Thyroid gland (tissue), 4 donors: Measurements from ENCODE around the gene TNFAIP8L3.

Experiments
- POLR2A ChIP-seq, 2 donors: fragments of 450-650 bp; IDR thresholded peaks; one replicate each; pipeline ENCODE4 v1.6.1; 2017; ENCODE audit warnings: antibody characterized with exemption in 2 of 2, mild to moderate bottlenecking in 2 of 2, moderate library complexity in 1 of 2
- TF ChIP-seq, protein P1 (sequence below), 6 experiments: fragments of 200-600 bp in 3 of 6; fragments of 450-650 bp in 3 of 6; sonication (generic) in 3 of 6; IDR thresholded peaks; one replicate each; pipeline ENCODE4 v1.5.1; 2016 to 2019; ENCODE audit warnings: antibody characterized with exemption in 6 of 6, mild to moderate bottlenecking in 2 of 6, inconsistent platforms in 1 of 6, moderate library complexity in 1 of 6

DNA sequence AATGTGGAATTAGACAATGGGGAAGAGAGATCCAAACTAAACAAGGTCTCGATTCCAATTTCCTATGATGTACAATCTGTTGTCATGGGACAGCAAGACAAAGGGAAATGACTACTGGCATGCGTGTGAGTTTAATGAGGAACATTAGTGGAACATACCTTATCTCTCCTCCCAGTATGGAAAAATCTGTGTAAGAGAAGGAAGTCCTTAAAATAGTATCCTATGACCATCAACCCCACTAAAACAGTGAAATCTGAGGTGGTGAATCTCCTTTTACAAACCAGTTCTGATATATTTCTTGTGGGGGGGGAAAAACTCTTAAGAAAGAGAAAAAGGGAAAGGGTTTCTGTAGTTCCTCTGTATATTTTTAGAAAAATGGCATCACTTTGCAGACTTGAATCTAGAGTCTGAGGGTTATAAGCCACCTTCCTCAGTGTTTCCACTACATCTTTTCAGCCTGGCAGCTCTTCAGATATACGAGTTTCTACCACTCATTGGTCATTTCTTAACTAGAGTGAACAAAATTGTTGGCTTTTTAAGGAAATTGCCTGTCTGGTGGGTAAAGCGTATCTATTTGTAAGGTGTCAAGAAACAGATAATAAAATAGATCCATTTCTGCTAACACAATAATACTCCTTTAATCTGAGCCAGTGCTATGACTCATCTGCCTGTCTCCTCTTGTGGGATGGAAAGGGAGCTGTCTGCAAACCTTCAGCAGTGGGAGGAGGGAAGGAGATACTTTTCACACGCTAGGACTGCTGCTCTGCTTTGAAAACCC, 3.0 kb upstream of the TNFAIP8L3 start:
- no peak for TF ChIP-seq POLR2A (IDR thresholded peaks at IDR 0.05)
- TF ChIP-seq, protein P1, sequence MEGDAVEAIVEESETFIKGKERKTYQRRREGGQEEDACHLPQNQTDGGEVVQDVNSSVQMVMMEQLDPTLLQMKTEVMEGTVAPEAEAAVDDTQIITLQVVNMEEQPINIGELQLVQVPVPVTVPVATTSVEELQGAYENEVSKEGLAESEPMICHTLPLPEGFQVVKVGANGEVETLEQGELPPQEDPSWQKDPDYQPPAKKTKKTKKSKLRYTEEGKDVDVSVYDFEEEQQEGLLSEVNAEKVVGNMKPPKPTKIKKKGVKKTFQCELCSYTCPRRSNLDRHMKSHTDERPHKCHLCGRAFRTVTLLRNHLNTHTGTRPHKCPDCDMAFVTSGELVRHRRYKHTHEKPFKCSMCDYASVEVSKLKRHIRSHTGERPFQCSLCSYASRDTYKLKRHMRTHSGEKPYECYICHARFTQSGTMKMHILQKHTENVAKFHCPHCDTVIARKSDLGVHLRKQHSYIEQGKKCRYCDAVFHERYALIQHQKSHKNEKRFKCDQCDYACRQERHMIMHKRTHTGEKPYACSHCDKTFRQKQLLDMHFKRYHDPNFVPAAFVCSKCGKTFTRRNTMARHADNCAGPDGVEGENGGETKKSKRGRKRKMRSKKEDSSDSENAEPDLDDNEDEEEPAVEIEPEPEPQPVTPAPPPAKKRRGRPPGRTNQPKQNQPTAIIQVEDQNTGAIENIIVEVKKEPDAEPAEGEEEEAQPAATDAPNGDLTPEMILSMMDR (IDR thresholded peaks at IDR 0.05) = no peak
